ENCODE data around the gene RHOC. TPM values are rescaled to one million over a fixed set of nuclear protein-coding genes. Genes with fewer than 3 reads are reported as not detected.
"Not testable (repeated sequence)": the region's sequence is repeated elsewhere in the genome, so short reads cannot be mapped to it uniquely, and the experiment has no call there.

The RHOC gene
- total and polyA plus RNA-seq, 3 donors from 2014 or later = 191 to 294 (median 225) TPM

DNA sequence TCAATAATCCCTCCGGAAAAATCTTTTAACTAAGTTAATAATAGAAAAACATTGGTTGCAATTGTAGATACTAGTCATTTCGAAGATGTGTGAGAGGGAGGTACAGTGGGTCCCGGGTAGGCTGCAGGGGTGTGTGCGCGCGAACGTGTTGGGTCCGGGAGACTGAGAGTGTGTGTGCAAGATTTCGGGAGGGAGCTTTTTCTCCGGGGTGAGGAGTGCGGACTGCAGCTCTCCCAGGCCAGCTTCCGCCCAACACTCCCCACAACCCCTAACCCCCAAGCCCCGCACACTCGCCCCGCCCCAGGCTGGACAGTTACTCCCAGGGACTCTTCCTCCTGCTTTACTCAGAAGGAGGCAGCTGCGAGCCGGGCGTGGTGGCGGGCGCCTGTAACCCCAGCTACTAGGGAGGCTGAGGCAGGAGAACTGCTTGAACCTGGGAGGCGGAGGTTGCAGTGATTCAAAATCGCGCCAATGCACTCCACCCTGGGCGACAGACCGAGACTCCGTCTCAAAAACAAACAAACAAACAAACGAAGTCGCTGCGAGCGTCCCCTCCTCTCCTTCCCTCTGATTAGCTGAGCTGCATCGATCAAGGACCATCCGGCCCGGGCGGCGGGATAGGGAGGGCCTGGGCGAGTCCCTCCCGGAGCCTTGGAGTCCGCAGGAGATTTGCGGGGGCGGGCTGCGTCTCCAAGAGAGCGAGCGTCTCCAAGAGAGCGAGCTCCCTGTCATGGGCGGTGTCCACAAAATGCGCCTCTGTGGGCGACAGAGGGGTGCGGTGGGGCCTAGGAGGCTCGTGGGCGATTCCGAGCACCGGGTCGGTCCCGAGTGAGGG lies 36.5 kb upstream of the RHOC start:
- no peak overlapping the region for H3K27ac ChIP-seq
- intact Hi-C loops (cut with DNase I; ENCODE audit: low total_unique reads) = no loop called here
- no peaks in the 10 kb centered on the region for H3K4me1 ChIP-seq
- TF ChIP-seq POLR2A (IDR thresholded peaks at IDR 0.05) = no peak
- TF ChIP-seq, protein P1, sequence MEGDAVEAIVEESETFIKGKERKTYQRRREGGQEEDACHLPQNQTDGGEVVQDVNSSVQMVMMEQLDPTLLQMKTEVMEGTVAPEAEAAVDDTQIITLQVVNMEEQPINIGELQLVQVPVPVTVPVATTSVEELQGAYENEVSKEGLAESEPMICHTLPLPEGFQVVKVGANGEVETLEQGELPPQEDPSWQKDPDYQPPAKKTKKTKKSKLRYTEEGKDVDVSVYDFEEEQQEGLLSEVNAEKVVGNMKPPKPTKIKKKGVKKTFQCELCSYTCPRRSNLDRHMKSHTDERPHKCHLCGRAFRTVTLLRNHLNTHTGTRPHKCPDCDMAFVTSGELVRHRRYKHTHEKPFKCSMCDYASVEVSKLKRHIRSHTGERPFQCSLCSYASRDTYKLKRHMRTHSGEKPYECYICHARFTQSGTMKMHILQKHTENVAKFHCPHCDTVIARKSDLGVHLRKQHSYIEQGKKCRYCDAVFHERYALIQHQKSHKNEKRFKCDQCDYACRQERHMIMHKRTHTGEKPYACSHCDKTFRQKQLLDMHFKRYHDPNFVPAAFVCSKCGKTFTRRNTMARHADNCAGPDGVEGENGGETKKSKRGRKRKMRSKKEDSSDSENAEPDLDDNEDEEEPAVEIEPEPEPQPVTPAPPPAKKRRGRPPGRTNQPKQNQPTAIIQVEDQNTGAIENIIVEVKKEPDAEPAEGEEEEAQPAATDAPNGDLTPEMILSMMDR (IDR thresholded peaks at IDR 0.05) = no peak
- H3K4me3 ChIP-seq = peak overlapping the region; percentile 21 to 23
- H3K9me3 ChIP-seq = no peaks in the 10 kb centered on the region
- WGBS, 2 donors = 26 to 44% methylated on average over 26 to 54 of the region's 54 CpGs
- no peaks in the 10 kb centered on the region for H3K36me3 ChIP-seq (ENCODE audit: low read depth, missing control alignments)
- H3K27me3 ChIP-seq = no peaks in the 10 kb centered on the region
- DNase-seq = peak; percentile 26

DNA sequence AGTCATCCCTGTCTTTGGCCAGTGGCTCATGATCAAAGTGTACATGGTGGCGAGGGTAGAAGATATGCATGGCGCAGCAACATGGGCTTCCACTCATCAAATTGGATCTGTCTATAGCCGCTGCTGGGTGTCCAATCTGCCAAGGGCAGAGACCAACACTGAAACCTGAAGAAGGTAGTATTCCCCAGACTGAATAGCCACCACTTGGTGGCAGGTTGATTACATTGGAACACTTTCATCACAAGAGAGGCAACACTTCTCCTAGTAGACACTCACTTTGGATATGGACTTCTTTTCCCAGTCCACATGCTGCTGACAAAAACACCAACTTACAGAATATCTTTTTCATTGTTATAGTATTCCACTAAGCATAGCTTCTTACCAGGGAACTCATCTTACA lies 30.6 kb upstream of the RHOC start:
- no peak for TF ChIP-seq POLR2A (IDR thresholded peaks at IDR 0.05)
- TF ChIP-seq, protein P1 (IDR thresholded peaks at IDR 0.05) = no peak
- DNase-seq = no peak
- WGBS, 2 donors = 97 to 98% methylated on average over 3 of the region's 3 CpGs
- no peak overlapping the region for H3K27ac ChIP-seq
- no peaks in the 10 kb centered on the region for H3K4me1 ChIP-seq
- intact Hi-C loops (cut with DNase I; ENCODE audit: low total_unique reads) = no loop called here
- H3K9me3 ChIP-seq = no peaks in the 10 kb centered on the region
- H3K27me3 ChIP-seq = no peaks in the 10 kb centered on the region
- no peak overlapping the region for H3K4me3 ChIP-seq
- no peaks in the 10 kb centered on the region for H3K36me3 ChIP-seq (ENCODE audit: low read depth, missing control alignments)

DNA sequence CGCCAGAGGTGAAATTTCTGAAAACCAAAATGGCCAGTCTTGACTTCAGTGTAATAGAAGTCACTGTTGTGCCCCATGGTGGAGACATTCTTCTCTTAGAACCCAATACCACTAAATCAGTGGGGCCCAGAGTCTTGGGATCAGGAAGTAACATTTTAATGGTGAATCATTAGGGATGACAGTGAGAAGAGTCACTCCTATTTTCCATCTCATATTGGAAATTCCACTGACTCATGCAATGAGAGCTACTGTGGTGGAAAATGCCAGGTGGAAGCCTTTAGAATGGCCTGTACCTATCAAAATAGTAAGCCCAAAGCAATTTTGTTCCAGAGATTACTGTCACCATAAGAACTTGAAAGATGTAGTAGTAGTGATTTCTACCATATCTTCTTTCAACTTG lies 28.8 kb upstream of the RHOC start:
- Histone ChIP-seq H3K4me1 (no peaks in the 10 kb centered on the region), H3K27me3 (no peaks in the 10 kb centered on the region), H3K27ac (no peak overlapping the region), H3K4me3 (no peak overlapping the region), H3K36me3 (ENCODE audit: low read depth, missing control alignments) (no peaks in the 10 kb centered on the region), H3K9me3 (no peaks in the 10 kb centered on the region)
- 82 to 94% methylated on average over 1 of the region's 1 CpG for WGBS, 2 donors
- TF ChIP-seq, protein P1 (IDR thresholded peaks at IDR 0.05) = no peak
- TF ChIP-seq POLR2A (IDR thresholded peaks at IDR 0.05) = no peak
- intact Hi-C loops (cut with DNase I; ENCODE audit: low total_unique reads) = no loop called here
- DNase-seq = no peak

DNA sequence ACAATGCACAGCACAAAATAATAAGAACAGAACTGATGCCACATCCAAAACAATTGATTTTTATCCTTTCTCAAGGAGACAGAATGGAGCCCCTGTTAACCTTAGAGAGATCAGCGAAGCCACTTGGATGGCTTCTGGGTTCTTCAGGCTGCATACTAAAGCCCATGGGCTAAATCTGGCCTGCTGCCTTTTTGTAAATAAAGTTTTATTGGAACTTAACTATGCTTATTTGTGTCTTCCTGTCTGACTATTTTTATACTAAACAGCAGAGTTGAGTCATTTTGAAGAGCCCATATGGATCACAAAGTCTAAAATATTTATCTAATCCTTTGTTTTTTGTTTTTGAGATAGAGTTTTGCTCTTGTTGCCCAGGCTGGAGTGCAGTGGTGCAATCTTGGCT lies 24.5 kb upstream of the RHOC start:
- intact Hi-C loops (cut with DNase I; ENCODE audit: low total_unique reads) = no loop called here
- no peak overlapping the region for H3K4me3 ChIP-seq
- H3K36me3 ChIP-seq (ENCODE audit: low read depth, missing control alignments) = no peaks in the 10 kb centered on the region
- TF ChIP-seq, protein P1 (IDR thresholded peaks at IDR 0.05) = no peak
- no peak for TF ChIP-seq POLR2A (IDR thresholded peaks at IDR 0.05)
- H3K27me3 ChIP-seq = no peaks in the 10 kb centered on the region
- no peaks in the 10 kb centered on the region for H3K9me3 ChIP-seq
- WGBS, 2 donors = 92 to 100% methylated on average over 1 of the region's 1 CpG
- H3K4me1 ChIP-seq = no peaks in the 10 kb centered on the region
- no peak overlapping the region for H3K27ac ChIP-seq
- no peak for DNase-seq

DNA sequence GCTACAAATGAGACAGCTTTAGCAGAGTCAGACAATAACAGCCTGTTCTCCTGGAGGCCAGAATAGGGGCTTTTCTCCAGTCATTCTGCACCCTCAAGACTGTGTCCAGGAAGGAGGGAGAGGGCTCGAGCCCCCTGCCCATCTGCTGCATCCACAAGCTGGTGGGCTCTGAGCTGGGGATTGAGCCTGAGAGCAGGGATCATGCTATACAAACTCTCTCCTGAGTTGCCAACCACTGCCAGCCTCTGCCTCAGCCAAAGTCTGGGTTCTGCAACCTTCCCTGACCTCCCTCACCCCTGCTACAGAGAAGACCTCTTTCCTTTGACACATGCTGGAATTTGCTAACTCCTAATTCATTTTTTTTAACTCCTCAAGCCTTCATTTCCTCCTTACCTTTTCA lies 23.0 kb upstream of the RHOC start:
- Histone ChIP-seq H3K36me3 (ENCODE audit: low read depth, missing control alignments) (no peaks in the 10 kb centered on the region), H3K4me3 (no peak overlapping the region), H3K9me3 (no peaks in the 10 kb centered on the region), H3K4me1 (no peaks in the 10 kb centered on the region), H3K27me3 (no peaks in the 10 kb centered on the region), H3K27ac (no peak overlapping the region)
- TF ChIP-seq POLR2A (IDR thresholded peaks at IDR 0.05) = no peak
- TF ChIP-seq, protein P1 (IDR thresholded peaks at IDR 0.05) = no peak
- intact Hi-C loops (cut with DNase I; ENCODE audit: low total_unique reads) = no loop called here
- no peak for DNase-seq
- 83 to 100% methylated on average over 1 of the region's 1 CpG for WGBS, 2 donors

DNA sequence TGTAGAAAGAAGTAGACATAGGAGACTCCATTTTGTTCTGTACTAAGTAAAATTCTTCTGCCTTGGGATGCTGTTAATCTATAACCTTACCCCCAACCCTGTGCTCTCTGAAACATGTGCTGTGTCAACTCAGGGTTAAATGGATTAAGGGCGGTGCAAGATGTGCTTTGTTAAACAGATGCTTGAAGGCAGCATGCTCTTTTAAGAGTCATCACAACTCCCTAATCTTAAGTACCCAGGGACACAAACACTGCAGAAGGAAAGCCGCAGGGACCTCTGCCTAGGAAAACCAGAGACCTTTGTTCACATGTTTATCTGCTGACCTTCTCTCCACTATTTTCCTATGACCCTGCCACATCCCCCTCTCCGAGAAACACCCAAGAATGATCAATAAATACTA lies 22.1 kb upstream of the RHOC start:
- H3K4me3 ChIP-seq; H3K4me1 ChIP-seq; intact Hi-C loops (cut with DNase I; ENCODE audit: low total_unique reads); H3K27ac ChIP-seq; DNase-seq; H3K27me3 ChIP-seq; H3K9me3 ChIP-seq; H3K36me3 ChIP-seq (ENCODE audit: low read depth, missing control alignments): not testable (repeated sequence)
- 67 to 75% methylated on average over 3 of the region's 3 CpGs for WGBS, 2 donors

DNA sequence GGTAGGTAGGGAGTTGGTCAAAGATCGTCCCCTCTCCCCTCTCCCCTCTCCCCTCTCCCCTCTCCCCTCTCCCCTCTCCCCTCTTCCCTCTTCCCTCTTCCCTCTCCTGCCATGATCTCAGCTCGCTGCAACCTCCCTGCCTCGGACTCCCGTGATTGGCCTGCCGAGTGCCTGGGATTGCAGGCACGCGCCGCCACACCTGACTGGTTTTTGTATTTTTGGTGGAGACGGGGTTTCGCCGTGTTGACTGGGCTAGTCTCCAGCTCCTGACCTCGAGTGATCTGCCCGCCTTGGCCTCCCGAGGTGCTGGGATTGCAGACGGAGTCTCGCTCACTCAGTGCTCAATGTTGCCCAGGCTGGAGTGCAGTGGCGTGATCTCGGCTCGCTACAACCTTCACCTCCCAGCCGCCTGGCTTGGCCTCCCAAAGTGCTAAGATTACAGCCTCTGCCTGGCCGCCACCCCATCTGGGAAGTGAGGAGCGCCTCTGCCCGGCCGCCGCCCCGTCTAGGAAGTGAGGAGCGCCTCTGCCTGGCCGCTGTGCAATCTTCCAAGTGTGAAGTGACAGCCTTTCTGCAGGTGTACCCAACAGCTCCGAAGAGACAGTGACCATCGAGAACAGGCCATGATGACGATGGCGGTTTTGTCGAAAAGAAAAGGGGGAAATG lies 21.5 kb upstream of the RHOC start:
- whole genome bisulfite sequencing, 2 donors = 93 to 98% methylated on average over 24 to 33 of the region's 33 CpGs
- DNase-seq; H3K4me1 ChIP-seq; intact Hi-C loops (cut with DNase I; ENCODE audit: low total_unique reads); H3K9me3 ChIP-seq; H3K27me3 ChIP-seq; H3K36me3 ChIP-seq (ENCODE audit: low read depth, missing control alignments); H3K27ac ChIP-seq; H3K4me3 ChIP-seq: not testable (repeated sequence)
